ENCODE results near the gene PRF1.
"Not testable (repeated sequence)": the region's sequence is repeated elsewhere in the genome, so short reads cannot be mapped to it uniquely, and the experiment has no call there.

Gene PRF1

DNA sequence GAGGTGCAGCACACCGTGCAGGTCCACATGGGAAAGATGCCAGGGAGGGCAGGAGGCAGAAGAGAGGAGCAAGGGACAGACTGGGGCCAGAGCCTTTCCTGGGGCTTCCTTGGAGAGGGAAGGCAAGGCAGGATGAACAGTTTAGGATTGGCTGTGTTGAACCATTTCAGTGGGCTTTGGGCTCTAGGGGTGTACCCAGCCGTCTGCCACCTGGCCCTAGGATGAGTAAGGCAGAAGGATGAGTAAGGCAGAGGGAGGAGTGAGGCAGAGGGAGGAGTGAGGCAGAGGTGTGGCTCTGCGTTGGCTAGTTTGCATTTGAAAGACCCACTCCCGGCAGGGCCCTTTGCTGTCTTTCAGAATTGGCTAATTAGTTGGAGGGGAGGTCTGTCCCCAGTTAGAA lies 31.5 kb upstream of the PRF1 start:
- H3K27ac ChIP-seq, result no peak overlapping the region
- no peak for TF ChIP-seq CTCF (conservative IDR thresholded peaks at IDR 0.05)
- TF ChIP-seq ZFX (IDR thresholded peaks at IDR 0.05), result no peak

DNA sequence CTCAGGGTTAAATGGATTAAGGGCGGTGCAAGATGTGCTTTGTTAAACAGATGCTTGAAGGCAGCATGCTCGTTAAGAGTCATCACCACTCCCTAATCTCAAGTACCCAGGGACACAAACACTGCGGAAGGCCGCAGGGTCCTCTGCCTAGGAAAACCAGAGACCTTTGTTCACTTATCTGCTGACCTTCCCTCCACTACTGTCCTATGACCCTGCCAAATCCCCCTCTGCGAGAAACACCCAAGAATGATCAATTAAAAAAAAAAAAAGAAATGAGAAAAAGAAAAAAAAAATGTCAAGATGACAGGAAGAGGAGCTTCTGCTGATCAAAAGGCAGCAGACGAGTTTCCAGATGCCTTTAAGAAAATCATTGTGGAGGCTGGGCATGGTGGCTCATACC lies 29.2 kb upstream of the PRF1 start:
- H3K27ac ChIP-seq, result not testable (repeated sequence)

DNA sequence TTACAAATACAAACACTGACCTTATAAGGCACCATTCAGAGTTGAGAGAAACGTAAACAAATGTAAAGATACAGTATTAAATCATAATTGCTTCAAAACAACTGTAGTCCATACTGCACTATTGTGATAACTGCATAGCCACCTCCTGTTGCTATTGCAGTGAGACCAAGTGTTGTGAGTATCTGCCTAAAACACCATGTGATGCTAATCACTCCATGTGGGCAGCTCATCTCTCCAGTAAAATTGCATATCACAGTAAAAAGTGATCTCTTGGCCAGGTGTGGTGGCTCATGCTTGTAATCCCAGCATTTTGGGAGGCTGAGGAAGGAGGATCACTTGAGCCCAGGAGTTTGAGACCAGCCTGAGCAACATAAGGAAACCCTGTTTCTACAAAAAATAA lies 26.8 kb upstream of the PRF1 start:
- no peak for TF ChIP-seq CTCF (conservative IDR thresholded peaks at IDR 0.05)
- no peak for TF ChIP-seq ZFX (IDR thresholded peaks at IDR 0.05)
- no peak overlapping the region for H3K27ac ChIP-seq

DNA sequence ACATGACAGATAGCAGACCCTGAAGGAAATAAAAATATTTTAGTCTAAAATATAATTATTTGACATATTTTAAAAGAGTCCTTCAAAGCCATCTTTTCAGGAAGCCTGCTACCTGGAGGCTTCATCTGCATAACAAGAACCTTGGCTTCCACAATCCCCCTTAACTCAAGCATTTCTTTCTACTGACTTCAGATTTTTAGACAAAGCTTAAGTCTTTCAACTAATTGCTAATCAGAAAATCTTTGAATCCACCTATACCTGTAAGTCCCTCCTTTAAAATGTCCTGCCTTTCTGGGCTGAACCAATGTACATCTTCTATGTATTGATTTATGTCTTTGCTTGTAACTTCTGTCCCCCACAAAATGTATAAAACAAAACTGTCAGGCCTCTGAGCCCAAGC lies 23.5 kb upstream of the PRF1 start:
- H3K27ac ChIP-seq, result no peak overlapping the region
- TF ChIP-seq ZFX (IDR thresholded peaks at IDR 0.05) (no peak), CTCF (conservative IDR thresholded peaks at IDR 0.05) (no peak)

DNA sequence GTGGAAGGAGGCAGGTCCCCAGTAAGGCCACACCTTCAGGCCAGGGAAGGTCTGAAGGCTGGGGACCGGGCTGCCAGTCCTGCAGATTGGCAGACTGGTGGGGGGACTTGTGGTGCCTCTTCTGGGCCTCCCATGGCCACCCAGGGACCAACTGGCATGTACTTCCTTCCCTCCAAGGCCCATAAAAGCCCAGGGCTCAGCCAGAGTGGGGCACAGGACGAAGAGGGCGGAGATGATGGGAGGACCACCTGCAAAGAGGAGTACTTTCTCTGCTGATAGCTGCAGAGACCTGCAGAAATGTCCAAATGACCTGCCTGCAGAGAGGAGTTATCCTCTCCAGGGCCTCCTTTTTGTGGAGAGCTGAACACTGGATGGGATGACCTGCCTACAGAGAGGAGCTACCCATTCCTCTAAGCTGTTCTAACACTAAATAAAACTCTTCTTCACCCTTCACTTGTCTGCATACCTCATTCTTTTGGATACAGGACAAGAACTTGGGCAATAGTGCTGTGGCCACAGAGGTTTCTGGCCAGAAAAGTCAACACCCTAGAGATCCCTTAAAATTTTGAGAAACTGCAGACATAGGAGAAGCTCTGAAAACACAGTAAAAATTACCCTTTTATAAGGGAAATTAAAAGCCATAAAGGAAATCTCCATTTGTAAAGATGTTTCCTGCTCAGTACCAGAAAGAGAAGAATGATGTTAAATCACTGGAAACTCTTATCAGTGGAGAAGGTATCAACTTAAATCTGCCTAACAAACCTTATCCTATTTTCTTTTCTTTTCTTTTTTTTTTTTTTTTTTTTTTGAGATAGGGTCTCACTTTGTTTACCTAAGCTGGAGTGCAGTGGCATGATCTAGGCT lies 20.7 kb upstream of the PRF1 start:
- H3K27ac ChIP-seq, result no peak overlapping the region
- TF ChIP-seq ZFX (IDR thresholded peaks at IDR 0.05), result no peak
- TF ChIP-seq CTCF (conservative IDR thresholded peaks at IDR 0.05), result no peak

GRCh38 chr10:70622541-70622940 lies 20.0 kb upstream of the PRF1 start:
- no peak for TF ChIP-seq CTCF (conservative IDR thresholded peaks at IDR 0.05)
- TF ChIP-seq ZFX (IDR thresholded peaks at IDR 0.05), result no peak
- no peak overlapping the region for H3K27ac ChIP-seq

DNA sequence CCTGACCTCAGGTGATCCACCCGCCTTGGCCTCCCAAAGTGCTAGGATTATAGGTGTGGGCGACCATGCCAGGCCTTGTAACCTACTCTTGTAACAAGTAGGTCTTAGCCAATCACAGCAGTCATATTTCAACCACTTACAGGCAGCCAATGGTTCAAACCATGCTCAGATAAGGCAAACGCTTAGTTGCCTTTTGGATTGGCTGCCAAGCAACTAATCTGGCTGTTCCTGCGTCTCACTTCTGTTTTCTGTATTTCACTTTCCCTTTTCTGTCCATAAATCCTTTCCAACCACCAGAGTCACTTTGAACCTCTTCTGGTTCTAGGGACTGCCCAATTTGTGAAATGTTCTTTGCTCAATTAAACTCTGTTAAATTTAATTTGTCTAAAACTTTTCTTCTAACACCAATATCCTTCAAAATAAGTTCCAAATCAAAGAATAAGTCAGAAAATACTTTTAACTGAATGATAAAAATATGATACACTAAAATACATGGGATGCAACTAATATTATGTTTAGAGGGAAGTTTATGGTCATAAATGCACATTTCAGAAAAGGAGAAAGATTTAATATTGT lies 19.1 kb upstream of the PRF1 start:
- no peak overlapping the region for H3K27ac ChIP-seq
- TF ChIP-seq CTCF (conservative IDR thresholded peaks at IDR 0.05), result no peak
- no peak for TF ChIP-seq ZFX (IDR thresholded peaks at IDR 0.05)

DNA sequence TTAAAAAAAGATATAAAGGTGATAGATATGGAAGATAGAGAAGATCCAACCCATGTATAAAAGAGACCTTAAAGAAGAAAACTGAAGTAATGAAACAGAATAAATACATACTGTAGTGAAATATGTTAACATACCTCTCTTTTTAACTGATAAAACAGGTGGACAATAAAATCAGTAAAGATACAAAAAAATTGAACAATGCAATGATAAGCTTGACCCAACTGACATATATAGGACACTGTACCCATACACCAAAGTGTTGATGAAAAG lies 17.4 kb upstream of the PRF1 start:
- no peak for TF ChIP-seq ZFX (IDR thresholded peaks at IDR 0.05)
- no peak for TF ChIP-seq CTCF (conservative IDR thresholded peaks at IDR 0.05)
- H3K27ac ChIP-seq, result no peak overlapping the region

Measured in C4-2B (cell line).